ENCODE results near the gene MAP2K7. TPM values are rescaled to one million over a fixed set of nuclear protein-coding genes. Genes with fewer than 3 reads are reported as not detected.

The MAP2K7 gene
- total and polyA plus RNA-seq, 4 donors: 14.7 to 34.3 (median 25.0) TPM

- WGBS, 2 donors: 79 to 84% methylated on average over 13 to 14 of the region's 14 CpGs
- H3K4me3 ChIP-seq (ENCODE audit: low read length in 2 of 2): no peak overlapping the region
- intact Hi-C loops (cut with DNase I): no loop called here
- ATAC-seq (ENCODE audit: low FRiP score) (no peak), DNase-seq (no peak)
- no peaks in the 10 kb centered on the region for H3K27me3 ChIP-seq (ENCODE audit: control insufficient read depth in 1 of 2, insufficient read depth in 2 of 2, low read length in 1 of 2)
- H3K27ac ChIP-seq (ENCODE audit: low read depth in 1 of 2, low read length in 2 of 2): no peak overlapping the region
- H3K4me1 ChIP-seq (ENCODE audit: control insufficient read depth in 1 of 2, insufficient read depth in 2 of 2, low read length in 2 of 2): no peaks in the 10 kb centered on the region
- H3K36me3 ChIP-seq (ENCODE audit: control insufficient read depth in 1 of 2, insufficient read depth in 2 of 2, low read length in 1 of 2): peaks cover 0 to 12% of the 10 kb centered on the region in 2 donors
- no peaks in the 10 kb centered on the region for H3K9me3 ChIP-seq (ENCODE audit: control insufficient read depth, low read length)
Observed at GRCh38 chr19:7908078-7908699, 4.5 kb downstream of the MAP2K7 start.

- peaks cover 0 to 12% of the 10 kb centered on the region in 2 donors for H3K36me3 ChIP-seq (ENCODE audit: control insufficient read depth in 1 of 2, insufficient read depth in 2 of 2, low read length in 1 of 2)
- H3K4me1 ChIP-seq (ENCODE audit: control insufficient read depth in 1 of 2, insufficient read depth in 2 of 2, low read length in 2 of 2): no peaks in the 10 kb centered on the region
- intact Hi-C loops (cut with DNase I): no loop called here
- 83 to 87% methylated on average over 19 of the region's 19 CpGs for WGBS, 2 donors
- no peak overlapping the region for H3K4me3 ChIP-seq (ENCODE audit: low read length in 2 of 2)
- peak; percentile 48 to 72 for DNase-seq
- H3K9me3 ChIP-seq (ENCODE audit: control insufficient read depth, low read length): no peaks in the 10 kb centered on the region
- H3K27ac ChIP-seq (ENCODE audit: low read depth in 1 of 2, low read length in 2 of 2): no peak overlapping the region
- no peak for ATAC-seq (ENCODE audit: low FRiP score)
- no peaks in the 10 kb centered on the region for H3K27me3 ChIP-seq (ENCODE audit: control insufficient read depth in 1 of 2, insufficient read depth in 2 of 2, low read length in 1 of 2)
Observed at GRCh38 chr19:7908742-7909461, 5.2 kb downstream of the MAP2K7 start.

- intact Hi-C loops (cut with DNase I): no loop called here
- 91 to 94% methylated on average over 19 to 21 of the region's 21 CpGs for WGBS, 2 donors
- H3K36me3 ChIP-seq (ENCODE audit: control insufficient read depth in 1 of 2, insufficient read depth in 2 of 2, low read length in 1 of 2): peaks cover 0 to 12% of the 10 kb centered on the region in 2 donors
Observed at GRCh38 chr19:7909471-7910067, 5.9 kb downstream of the MAP2K7 start.

GRCh38 chr19:7910321-7911161 is 6.9 kb downstream of the MAP2K7 start:
- ATAC-seq (ENCODE audit: low FRiP score) (no peak), DNase-seq (peak; percentile 44 to 77)
- H3K4me1 ChIP-seq (ENCODE audit: control insufficient read depth in 1 of 2, insufficient read depth in 2 of 2, low read length in 2 of 2): no peaks in the 10 kb centered on the region
- 91 to 92% methylated on average over 50 to 54 of the region's 54 CpGs for WGBS, 2 donors
- H3K9me3 ChIP-seq (ENCODE audit: control insufficient read depth, low read length): no peaks in the 10 kb centered on the region
- H3K4me3 ChIP-seq (ENCODE audit: low read length in 2 of 2): no peak overlapping the region
- H3K27ac ChIP-seq (ENCODE audit: low read depth in 1 of 2, low read length in 2 of 2): no peak overlapping the region
- intact Hi-C loops (cut with DNase I): no loop called here
- no peaks in the 10 kb centered on the region for H3K27me3 ChIP-seq (ENCODE audit: control insufficient read depth in 1 of 2, insufficient read depth in 2 of 2, low read length in 1 of 2)
- peaks cover 0 to 12% of the 10 kb centered on the region in 2 donors for H3K36me3 ChIP-seq (ENCODE audit: control insufficient read depth in 1 of 2, insufficient read depth in 2 of 2, low read length in 1 of 2)

More at GRCh38 chr19:7909471-7910067, 5.9 kb downstream of the MAP2K7 start:
- Histone ChIP-seq H3K4me3 (ENCODE audit: low read length in 2 of 2) (no peak overlapping the region), H3K9me3 (ENCODE audit: control insufficient read depth, low read length) (no peaks in the 10 kb centered on the region), H3K27me3 (ENCODE audit: control insufficient read depth in 1 of 2, insufficient read depth in 2 of 2, low read length in 1 of 2) (no peaks in the 10 kb centered on the region), H3K27ac (ENCODE audit: low read depth in 1 of 2, low read length in 2 of 2) (no peak overlapping the region), H3K4me1 (ENCODE audit: control insufficient read depth in 1 of 2, insufficient read depth in 2 of 2, low read length in 2 of 2) (no peaks in the 10 kb centered on the region)
- ATAC-seq (ENCODE audit: low FRiP score) (no peak), DNase-seq (peak in 1 of 2 donors; percentile 41)

GRCh38 chr19:7911508-7912143 is 7.9 kb downstream of the MAP2K7 start:
- Histone ChIP-seq H3K27ac (ENCODE audit: low read depth in 1 of 2, low read length in 2 of 2) (no peak overlapping the region), H3K9me3 (ENCODE audit: control insufficient read depth, low read length) (no peaks in the 10 kb centered on the region), H3K4me3 (ENCODE audit: low read length in 2 of 2) (no peak overlapping the region), H3K27me3 (ENCODE audit: control insufficient read depth in 1 of 2, insufficient read depth in 2 of 2, low read length in 1 of 2) (no peaks in the 10 kb centered on the region), H3K4me1 (ENCODE audit: control insufficient read depth in 1 of 2, insufficient read depth in 2 of 2, low read length in 2 of 2) (no peaks in the 10 kb centered on the region), H3K36me3 (ENCODE audit: control insufficient read depth in 1 of 2, insufficient read depth in 2 of 2, low read length in 1 of 2) (peaks cover 0 to 12% of the 10 kb centered on the region in 2 donors)
- ATAC-seq (ENCODE audit: low FRiP score) (no peak), DNase-seq (peak in 1 of 2 donors; percentile 47)
- 88 to 93% methylated on average over 18 of the region's 18 CpGs for WGBS, 2 donors
- intact Hi-C loops (cut with DNase I): no loop called here

GRCh38 chr19:7912144-7912696 is 8.5 kb downstream of the MAP2K7 start:
- intact Hi-C loops (cut with DNase I): no loop called here
- Histone ChIP-seq H3K36me3 (ENCODE audit: control insufficient read depth in 1 of 2, insufficient read depth in 2 of 2, low read length in 1 of 2) (peaks cover 0 to 12% of the 10 kb centered on the region in 2 donors), H3K4me3 (ENCODE audit: low read length in 2 of 2) (no peak overlapping the region), H3K27ac (ENCODE audit: low read depth in 1 of 2, low read length in 2 of 2) (no peak overlapping the region), H3K27me3 (ENCODE audit: control insufficient read depth in 1 of 2, insufficient read depth in 2 of 2, low read length in 1 of 2) (no peaks in the 10 kb centered on the region), H3K4me1 (ENCODE audit: control insufficient read depth in 1 of 2, insufficient read depth in 2 of 2, low read length in 2 of 2) (no peaks in the 10 kb centered on the region), H3K9me3 (ENCODE audit: control insufficient read depth, low read length) (no peaks in the 10 kb centered on the region)
- 89 to 91% methylated on average over 27 to 31 of the region's 31 CpGs for WGBS, 2 donors
- peak in 1 of 2 donors; percentile 44 for DNase-seq
- no peak for ATAC-seq (ENCODE audit: low FRiP score)

GRCh38 chr19:7912697-7913564 is 9.3 kb downstream of the MAP2K7 start:
- DNase-seq (peak in 1 of 2 donors; percentile 46), ATAC-seq (ENCODE audit: low FRiP score) (no peak)
- no peak overlapping the region for H3K27ac ChIP-seq (ENCODE audit: low read depth in 1 of 2, low read length in 2 of 2)
- no peaks in the 10 kb centered on the region for H3K9me3 ChIP-seq (ENCODE audit: control insufficient read depth, low read length)
- intact Hi-C loops (cut with DNase I): no loop called here
- peaks cover 0 to 12% of the 10 kb centered on the region in 2 donors for H3K36me3 ChIP-seq (ENCODE audit: control insufficient read depth in 1 of 2, insufficient read depth in 2 of 2, low read length in 1 of 2)
- H3K4me3 ChIP-seq (ENCODE audit: low read length in 2 of 2): no peak overlapping the region
- no peaks in the 10 kb centered on the region for H3K27me3 ChIP-seq (ENCODE audit: control insufficient read depth in 1 of 2, insufficient read depth in 2 of 2, low read length in 1 of 2)
- H3K4me1 ChIP-seq (ENCODE audit: control insufficient read depth in 1 of 2, insufficient read depth in 2 of 2, low read length in 2 of 2): no peaks in the 10 kb centered on the region
- WGBS, 2 donors: 90 to 91% methylated on average over 33 to 39 of the region's 39 CpGs
